Left kidney (tissue), 2 donors: ENCODE results near the gene CDC20. TPM values are rescaled to one million over a fixed set of nuclear protein-coding genes. Genes with fewer than 3 reads are reported as not detected.
"Not testable (repeated sequence)": the region's sequence is repeated elsewhere in the genome, so short reads cannot be mapped to it uniquely, and the experiment has no call there.

Source experiments
- DNase-seq: peaks from one replicate; pipeline ENCODE4 v3.0.0-alpha.2; 2013
- polyA plus RNA-seq: library from polyadenylated mRNA; unstranded; fragments of 120-200 nt; gene quantifications from one replicate; pipeline ENCODE4 v1.2.1, GENCODE V29; 2013; ENCODE audit not compliant: insufficient read length

CDC20 gene
- polyA plus RNA-seq, 1 donor, result 47.4 TPM

DNA sequence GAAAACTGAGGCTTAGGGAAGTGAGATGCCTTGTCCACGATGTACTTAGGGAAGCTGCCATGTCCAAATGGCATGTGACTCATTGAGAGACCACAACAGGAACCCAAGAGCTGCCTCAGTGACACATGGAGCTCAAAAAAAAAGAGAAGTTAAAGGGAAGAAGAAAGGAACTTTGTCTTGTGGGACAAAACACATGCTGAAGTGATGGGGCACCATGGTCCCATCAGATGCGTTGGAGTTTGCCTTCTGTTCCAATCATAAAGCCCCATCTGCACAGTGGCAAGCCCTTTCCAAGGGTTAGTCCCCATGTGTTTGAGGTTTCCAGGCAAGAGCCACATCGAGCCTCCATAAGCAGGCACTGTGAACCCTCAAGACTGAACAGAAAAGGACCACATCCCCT is 22.8 kb downstream of the CDC20 start:
- DNase-seq, result no peak

DNA sequence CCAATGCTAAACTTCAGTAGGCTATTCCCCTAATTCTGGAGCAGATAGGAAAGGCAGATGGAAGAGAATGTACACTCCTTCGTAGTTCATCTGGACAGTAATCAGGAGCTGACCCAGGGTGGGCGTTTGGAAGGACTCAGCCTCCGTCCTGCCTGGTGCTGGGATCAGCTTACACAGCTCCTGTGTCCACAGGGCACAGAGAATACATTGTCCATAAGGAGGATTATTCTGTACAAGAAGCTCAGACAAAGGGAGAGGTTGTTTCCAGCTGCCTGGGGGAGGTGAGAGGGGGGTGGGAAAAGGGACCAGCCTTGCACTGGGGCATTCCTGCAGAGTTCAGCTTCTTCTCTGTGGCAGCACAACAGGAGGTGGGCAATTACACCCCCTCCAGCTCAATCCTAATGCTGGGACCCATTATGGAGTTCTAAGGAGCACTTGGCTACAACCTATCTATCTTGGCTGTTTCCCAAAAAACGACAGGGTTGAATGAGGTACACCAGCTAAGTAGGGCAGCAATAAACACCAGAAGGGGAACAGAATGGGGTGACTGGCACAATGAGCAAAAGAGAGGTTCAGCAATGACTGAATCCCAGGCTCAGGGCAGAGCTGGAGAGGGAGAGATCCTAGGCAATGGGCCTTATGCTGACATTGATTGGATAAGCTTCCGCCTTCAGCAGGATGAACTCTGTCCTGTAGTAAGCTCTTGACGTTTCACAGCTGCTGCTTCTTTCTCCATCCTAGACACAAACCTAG is 23.4 kb downstream of the CDC20 start:
- DNase-seq, result no peak

DNA sequence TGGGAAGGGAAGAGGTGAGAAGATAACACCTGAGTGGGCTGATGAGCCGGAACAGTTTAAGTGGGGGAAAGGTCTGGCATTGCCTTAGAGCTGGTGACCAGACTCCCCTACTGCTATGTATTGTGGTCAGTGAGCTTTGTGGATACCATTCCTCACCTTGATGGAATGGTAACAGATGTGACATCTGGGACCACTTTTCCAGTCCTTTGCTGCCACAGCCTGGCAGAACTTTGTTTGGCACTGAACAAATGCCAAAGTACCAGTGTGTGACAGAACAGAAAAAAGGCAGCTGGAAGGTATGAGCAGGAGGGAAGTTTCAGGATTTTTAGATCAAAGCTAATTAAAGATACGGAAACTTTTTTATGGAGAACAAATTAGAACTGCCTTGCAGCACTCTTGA is 24.7 kb downstream of the CDC20 start:
- DNase-seq, result no peak

DNA sequence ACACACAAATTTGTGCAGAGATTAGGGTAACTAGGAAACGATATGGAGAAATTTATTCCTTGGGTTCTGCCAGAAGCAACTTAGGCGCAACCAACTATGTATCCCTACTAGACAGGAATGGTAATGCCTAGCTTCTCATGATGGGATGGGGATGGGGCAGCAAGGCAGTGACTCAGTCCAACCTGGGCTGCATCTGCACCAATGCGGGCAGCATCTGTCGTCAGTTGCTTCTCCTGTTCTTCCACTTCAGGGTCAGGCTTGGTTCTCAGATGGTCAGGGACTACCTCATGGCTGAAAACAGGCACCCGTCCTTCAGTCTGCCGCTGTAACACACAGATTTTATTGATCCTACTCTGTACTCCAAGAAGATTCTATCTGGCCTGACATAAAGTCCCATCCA is 27.9 kb downstream of the CDC20 start:
- DNase-seq, result no peak

DNA sequence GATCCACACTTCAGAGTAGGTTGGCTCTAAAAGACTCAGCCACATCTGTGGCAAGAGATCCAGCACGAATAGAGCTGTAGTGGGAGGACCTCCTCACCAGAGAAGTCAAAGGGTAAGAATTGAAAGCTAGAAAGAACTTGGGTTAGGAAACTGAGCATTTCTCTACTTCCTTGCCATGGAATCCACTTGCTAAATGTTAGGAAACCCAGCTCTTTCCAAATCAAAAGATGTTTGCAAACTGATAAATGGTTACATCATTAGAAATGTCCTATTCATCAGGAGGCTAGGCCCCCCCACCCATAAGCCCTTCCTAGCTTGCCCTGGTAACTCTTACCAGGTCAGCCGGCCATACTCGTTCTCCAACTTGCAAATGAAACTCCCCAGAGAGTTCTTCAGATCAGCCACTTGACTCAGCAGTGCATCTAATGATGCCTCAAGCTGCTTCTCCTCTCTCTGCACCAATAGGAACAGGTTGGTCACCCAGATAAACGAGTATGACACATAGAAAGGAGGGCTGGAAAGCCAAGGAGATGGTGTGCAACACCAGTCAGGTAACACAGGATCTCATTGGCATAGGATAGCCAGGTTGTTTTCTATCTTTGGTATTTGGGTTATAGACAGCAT is 29.3 kb downstream of the CDC20 start:
- DNase-seq, result no peak

DNA sequence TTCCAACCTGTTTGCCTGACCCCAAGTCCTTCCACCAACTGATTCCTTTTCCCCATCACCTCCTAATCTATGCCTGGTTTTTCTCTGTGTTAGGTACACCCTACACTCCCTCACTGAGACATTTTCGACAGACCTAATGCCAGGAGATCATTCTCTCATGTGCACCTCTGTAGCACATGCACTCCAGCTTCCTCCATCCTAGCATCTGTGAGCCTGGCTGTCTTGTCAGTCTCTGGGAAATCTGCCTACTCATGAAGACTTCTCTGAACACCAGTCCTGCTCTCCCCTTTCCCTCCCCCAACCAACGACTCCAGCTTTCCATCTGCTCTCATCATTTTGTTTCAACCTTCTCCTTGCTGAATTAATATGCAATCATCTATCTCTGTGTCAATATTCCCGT is 29.8 kb downstream of the CDC20 start:
- no peak for DNase-seq

DNA sequence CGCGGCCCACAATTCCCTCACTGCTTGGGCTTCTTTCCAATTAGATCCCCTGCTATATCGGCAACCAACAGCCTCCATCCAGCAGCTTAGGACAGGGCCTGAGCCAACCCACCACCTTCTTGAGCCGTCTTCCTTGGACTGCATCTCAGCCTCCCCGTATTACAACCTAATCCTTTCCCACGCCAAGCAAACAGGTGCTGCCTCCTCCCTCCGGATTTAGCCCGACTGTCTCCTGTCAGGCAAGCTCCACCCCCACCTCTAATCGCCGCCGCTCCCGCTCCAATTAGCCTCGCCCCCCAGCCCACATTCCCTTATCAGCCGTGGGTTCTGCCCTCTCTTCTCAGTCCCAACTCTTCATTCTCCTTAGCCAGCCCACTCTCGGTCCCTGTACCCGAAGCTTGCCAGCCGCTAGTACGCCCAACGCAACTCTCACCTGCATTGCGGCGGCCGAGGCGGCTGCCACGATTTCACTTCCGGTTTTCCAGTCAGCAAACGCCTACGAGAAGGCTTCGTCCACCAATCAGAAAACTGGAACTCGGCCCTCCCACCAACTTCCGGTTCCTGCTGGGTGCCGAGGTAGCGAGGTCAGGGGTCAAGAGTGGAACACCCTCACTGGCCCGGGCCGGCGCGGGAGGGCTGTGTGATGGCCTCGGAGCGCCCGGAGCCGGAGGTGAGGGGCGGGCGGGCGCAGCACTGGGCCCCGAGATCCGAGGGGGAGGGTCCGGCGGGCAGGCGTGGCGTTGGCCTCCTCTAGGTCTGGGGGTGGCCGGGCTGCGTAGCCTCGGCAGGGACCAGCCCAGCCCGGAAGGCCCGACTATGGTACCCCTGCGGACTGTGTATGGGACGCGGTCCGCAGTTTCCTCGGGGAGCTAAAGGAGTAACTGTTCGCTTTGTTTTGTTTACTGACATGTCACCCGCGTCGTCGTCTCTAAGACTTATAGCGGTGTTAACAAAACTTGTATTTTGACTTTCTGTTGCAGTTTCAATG is 30.8 kb downstream of the CDC20 start, which contains the start of the genes MED8 and SZT2:
Gene MED8 (minus strand): TSS at position 475 of the 988 bp plus-strand sequence. CDS start 36 bp downstream, at position 439.
Gene SZT2 (plus strand): TSS at position 574 of the 988 bp plus-strand sequence. CDS start 70 bp downstream, at position 644.
- DNase-seq, result peak; percentile 95

DNA sequence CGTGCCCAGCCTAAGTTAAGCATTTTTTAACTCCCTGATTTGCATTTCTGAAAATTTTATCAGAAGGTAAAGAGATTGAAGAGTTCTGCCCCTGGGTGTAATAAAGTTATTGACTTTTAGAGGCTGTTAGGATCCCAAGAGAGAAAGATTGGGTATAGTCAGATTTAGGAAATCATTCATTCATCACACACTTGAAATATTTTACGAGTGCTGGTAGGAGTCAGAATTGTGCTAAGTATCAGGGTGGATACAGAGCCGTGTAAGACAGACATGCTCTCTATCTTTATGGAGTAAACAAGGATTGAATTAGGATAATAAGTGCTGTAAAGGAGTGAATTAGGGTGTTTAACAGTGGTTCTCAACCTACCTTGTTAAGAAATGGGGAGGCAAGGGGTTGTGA is 33.9 kb downstream of the CDC20 start:
- DNase-seq, result no peak

DNA sequence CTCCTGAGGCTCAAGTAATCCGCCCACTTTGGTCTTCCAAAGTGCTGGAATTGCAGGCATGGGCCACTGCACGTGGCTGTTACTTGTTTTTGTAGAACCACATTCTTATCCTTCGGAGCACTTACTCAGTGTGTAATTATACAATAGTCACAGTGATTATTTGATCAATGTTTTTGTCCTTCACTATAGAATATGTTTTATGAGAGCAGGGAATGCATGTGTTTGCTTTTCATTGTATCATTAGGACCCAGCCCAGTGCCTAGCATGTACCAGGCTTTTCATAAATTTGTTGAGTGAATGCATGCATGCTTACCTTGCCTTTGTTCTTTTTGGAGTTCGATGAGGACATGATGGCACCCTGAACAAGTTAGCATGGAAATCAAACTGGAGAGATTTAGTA is 36.7 kb downstream of the CDC20 start:
- no peak for DNase-seq

DNA sequence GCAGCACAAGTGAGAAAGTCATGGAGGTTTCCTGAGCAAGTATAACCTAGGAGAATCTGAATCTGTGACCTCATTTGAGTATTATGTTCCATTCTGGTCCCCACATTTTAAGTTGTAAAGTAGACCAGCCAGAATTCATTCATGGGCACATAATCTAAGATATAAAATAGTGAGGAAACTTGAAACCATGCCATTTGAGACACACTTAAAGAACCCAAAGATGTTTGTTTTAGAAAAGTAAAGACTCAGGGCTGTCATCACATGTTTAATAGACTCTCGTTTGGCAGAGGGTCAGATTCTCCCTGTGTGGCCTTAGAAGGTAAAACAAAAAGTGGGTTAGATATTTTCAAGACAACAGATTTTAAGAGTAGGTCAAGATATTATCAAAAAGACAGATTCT is 37.3 kb downstream of the CDC20 start:
- DNase-seq, result no peak

DNA sequence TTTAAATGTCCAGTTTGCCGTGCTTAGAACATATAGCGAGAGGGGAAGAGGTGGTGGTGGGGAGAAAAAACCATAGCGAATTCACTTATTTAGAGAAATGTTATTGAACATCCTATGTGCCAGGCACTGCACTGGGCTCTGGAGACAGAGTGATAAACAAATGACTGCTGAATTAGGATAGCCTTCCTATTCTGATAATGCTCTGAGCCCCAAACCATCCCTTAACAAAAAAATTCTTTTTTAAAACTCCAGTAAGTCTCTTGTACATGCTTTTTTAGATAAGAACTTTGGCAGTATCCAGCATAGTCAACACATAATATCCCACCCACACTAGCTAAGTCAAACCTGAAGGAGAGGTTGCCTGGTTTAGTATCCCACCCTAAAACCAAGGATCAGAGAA is 39.4 kb downstream of the CDC20 start:
- DNase-seq, result no peak

DNA sequence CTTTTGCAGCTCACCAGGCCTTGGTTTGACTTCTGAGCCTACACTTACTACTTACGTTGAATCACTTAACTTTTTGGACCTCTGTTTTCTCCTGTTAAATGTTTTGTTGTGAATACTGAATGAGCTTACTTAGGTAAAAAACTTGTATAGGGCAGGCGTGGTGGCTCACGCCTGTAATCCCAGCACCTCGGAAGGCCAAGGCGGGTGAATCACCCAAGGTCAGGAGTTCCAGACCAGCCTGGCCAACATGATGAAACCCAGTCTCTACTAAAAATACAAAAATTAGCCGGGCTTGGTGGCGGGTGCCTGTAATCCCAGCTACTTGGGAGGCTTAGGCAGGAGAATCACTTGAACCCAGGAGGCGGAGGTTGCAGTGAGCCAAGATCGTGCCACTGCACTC is 41.7 kb downstream of the CDC20 start:
- DNase-seq, result not testable (repeated sequence)

DNA sequence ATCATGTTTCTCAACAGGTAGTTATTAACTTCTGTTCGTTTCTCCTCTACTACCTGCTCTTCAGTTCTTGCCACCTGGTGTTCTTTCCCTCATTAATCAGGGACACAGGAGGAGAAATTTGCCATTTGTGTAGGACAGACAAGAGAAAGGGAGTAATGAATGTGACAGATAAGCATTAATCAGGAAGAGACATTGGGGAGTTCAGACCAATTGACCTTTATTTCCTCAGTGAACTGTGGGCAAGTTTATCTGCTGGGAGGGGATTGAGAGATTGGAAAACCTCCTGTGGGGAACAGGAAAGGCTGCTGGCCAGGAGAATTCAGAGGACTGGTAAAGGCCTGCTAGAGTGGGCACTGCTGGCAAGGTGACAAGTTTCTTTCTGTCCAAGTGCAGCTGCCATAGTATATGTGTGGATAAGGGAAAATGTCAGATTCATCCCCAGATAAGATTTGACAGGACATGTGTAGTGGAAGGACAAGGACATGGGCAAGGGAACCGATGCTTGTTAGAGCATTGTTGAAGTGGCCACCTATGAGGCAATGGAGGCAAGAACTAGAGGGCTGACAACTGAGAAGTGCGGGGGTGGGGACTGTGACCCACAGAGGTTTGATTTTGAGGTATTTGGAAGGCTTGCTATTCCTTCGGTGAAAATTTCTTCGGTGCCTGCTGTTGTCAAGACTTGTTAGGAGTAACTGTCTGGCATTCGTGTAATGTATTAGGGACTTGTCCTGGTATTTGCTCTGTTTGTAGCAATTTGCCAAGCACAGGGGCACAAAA is 43.5 kb downstream of the CDC20 start:
- no peak for DNase-seq

DNA sequence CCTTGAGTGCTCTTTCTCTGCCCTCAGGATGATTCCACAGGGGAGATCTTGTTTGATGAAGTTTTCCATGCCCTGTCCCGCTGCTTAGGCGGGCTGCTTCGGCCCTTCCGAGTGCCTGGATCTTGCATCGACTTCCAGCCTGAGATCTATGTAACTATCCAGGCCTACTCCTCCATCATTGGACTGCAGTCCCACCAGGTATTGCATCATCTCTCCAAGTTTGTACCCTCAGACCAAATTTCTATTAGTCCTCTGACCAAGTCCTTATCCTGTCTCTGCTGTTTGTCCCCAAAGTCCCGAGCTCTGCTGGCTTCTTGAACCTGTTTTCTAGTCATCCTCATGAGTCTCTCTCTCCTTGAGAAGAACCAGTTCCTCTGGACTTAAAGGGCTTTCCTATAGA is 45.6 kb downstream of the CDC20 start:
- no peak for DNase-seq

DNA sequence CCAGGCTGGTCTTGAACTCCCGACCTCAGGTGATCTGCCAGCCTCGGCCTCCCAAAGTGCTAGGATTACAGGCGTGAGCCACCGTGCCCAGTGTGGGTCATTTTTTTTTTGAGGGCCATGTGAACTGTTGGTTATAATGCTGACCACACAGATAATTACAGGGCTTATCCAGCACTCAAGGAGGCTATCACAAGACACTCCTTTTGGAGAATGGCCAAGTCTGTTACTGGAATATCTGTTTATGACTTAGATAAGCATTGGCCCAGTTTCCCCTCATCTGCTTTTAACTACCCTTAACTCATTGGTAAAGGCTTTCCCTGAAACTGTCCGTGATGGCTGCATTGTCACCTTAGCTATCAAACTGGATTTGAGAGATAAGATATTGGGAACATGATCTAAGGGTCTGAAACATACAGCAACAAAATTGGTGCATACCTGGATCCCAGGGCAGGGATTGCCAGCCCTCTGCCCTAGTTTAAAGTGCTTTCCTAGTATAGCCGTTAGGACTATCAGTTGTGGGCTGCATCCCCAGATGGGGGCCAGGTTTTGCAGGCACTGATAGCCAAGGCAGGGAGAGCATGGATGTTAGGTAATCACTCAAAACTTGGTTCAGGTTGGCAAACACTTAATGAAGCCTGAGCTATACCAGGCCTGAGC is 46.6 kb downstream of the CDC20 start:
- no peak for DNase-seq

DNA sequence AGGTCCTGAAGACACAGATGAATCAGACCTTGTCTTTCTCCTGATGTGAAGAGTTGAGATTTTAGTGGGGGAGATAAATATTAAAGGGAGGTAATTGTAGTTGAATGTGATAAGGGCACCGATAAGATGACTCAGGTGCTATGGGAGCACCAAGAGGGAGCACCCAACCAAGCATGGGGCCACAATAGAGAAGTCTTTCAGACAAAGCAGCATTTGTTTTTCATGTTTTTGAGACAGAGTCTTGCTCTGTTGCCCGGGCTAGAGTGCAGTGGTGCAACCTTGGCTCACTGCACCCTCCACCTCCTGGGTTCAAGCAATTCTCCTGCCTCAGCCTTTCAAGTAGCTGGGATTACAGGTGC is 47.1 kb downstream of the CDC20 start:
- no peak for DNase-seq

DNA sequence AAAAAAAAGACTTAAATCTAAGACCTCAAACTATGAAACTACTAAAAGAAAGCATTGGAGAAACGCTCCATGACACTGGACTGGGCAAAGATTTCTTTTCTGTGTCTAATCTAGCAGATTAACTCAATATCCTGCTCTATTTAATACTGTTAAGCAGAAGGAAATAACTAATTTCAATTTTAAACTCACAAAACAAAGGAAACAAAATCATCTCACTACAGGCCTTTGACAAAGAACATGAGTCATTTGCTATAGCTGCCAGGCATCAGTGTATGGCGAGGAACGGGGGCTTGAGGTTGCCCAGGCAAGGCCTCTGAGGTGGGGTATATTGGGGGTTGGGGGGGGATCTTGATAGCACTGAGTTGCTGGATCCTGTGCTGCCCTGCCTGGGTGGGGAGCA is 51.8 kb downstream of the CDC20 start:
- no peak for DNase-seq
